GM21717 (cell line): ENCODE results near the gene PHF5A.

ENCODE experiments used
- ATAC-seq: cut with Tn5 transposase; IDR thresholded peaks from one replicate; pipeline ENCODE4 v1.9.1; 2021; ENCODE audit warnings: mild to moderate bottlenecking, moderate library complexity; ENCODE audit not compliant: unreplicated experiment

PHF5A gene

GRCh38 chr22:41468381-41469217 lies at the start of gene PHF5A, which contains the start of gene ACO2:
PHF5A (minus strand) TSS chr22:41468692; CDS start chr22:41468653, 39 bp downstream.
ACO2 (plus strand) TSS chr22:41469117; CDS start chr22:41469147, 30 bp downstream.
- ATAC-seq: peak; percentile 76

GRCh38 chr22:41518048-41518347 lies 49.5 kb upstream of the PHF5A start:
- ATAC-seq: no peak

DNA sequence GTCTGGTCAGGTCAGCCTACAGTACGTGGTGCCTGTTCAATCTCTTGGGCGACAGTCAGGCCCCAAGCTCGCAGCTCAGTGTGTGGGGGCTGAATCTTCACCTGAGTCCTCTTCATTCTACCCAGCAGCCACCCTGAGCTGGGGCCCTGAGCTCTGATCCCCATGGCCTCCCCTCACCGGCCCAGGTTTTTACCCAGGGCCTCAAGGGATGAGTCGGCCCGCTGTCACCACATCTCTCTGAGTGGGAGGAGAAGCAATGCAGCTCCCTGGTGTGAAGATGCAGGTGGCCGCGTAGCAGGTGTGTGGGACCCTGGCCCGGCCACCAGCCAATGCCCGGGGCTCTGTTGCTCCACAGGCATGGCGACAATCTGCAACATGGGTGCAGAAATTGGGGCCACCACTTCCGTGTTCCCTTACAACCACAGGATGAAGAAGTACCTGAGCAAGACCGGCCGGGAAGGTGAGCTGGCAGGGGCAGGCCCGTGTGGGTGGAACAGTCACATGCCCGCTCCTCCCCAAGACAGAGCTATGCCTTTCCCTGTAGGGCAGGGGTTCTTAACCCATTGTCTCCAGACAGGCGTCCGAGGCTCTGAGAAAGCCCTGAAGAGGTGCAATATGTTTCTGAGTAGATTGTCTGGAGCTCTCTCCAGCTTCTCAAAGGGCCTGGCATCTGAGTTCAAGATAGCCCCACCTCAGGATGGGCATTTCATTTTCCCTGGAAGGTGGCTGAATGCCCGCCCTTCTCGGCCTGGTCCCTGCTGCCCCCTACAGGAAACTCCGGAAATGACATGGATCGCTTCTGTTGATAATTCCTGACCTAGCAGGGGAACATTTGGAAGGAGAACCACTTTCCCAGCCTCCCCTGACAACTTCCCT lies 48.9 kb upstream of the PHF5A start:
- ATAC-seq: no peak

- no peak for ATAC-seq
These were observed 48.0 kb upstream of the PHF5A start for GRCh38 chr22:41516462-41516861.

DNA sequence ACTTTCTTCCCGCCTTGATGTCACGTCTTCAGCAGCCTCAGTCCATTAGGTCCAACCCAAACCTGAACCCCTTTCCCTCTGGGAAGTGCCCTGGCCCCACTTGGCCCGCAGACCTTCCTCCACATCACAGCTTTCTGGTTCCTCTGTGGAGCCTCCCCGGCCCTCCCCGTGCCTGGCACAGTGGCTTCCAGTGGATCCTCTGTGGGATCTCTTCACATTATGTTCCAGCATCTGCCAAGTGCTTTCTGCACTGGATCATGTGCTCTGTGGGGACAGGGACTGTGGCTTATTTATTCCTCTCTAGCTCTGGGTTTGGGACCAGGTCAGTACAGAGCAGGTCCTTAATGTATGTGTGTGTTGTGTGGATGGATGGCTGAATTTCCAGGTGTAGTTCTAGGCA lies 44.9 kb upstream of the PHF5A start:
- no peak for ATAC-seq

DNA sequence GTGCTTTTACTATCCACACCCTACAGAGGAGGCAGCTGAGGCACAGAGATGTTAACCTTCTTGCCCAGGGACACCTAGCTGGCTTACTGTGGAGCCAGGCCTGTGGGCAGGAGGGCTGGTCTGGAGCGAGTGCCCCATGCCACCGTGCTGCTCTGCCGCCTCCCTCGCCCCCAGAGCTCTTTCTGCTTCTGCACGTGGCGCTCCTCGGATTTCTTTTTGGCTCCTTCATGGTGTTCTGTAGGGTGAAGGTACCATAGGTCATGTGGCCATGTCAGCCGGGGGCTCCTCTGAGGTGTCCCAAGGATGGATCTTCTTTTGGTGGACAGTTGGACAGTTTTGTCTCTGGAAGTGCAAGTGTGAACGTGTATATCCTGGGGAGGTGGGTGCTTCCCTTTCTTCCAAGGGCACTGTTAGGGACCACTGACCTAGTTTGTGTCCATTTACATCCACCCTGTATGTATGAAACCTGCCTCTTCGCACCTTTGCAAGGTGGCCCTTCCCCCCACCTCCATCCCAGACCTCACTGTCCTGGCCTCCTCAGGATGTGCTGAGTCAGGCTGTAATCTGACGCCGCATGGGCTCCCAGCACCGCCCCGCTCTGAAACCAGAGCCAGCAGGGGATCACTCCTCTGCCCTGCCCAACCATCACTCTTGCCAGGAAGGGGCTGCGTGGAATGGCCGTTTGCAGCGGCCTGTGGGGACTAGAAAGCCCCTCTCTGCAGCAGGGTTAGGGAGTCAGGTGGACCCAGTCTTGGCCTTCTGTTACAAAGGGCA lies 44.1 kb upstream of the PHF5A start:
- ATAC-seq: no peak

- no peak for ATAC-seq
These were observed 43.1 kb upstream of the PHF5A start for GRCh38 chr22:41511521-41511968.

- ATAC-seq: no peak
These were observed 40.3 kb upstream of the PHF5A start for GRCh38 chr22:41508770-41509170.

GRCh38 chr22:41507330-41508063 lies 39.0 kb upstream of the PHF5A start:
- ATAC-seq: no peak

GRCh38 chr22:41505511-41506220 lies 37.2 kb upstream of the PHF5A start:
- no peak for ATAC-seq

DNA sequence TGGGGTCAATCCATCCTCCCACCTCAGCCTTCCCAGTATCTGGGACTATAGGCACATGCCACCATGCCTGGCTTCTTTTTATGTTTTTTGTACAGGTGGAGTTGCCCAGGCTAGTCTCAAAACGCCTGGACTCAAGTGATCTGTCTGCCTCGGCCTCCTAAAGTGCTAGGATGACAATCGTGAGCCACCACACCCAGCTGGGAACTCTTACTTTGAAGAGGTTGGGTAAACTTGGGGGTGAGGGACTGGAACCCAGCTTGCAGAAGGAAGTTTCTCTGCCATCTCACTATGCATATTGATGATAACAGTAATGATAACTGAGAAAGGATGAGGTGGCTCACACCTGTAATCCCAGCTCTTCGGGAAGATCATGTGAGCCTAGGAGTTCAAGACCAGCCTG lies 36.3 kb upstream of the PHF5A start:
- no peak for ATAC-seq

- no peak for ATAC-seq
These were observed 35.9 kb upstream of the PHF5A start for GRCh38 chr22:41504397-41504796.

- no peak for ATAC-seq
These were observed 32.7 kb upstream of the PHF5A start for GRCh38 chr22:41501209-41501608.

DNA sequence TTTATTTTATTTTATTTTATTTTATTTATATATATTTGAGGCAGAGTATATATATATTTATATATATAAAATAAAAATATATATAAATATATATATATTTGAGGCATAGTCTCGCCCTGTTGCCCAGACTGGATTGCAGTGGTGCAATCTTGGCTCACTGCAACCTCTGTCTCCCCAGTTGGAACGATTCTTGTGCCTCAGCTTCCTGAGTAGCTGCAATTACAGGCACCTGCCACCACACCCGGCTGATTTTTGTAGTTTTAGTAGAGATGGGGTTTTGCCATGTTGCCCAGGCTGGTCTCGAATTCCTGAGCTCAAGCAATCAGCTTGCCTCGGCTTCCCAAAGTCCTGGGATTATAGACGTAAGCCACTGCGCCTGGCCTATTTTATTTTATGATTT lies 31.8 kb upstream of the PHF5A start:
- ATAC-seq: no peak

- ATAC-seq: no peak
These were observed 31.3 kb upstream of the PHF5A start for GRCh38 chr22:41499624-41500280.

- no peak for ATAC-seq
These were observed 29.9 kb upstream of the PHF5A start for GRCh38 chr22:41498303-41498835.

GRCh38 chr22:41491374-41492100 lies 23.0 kb upstream of the PHF5A start:
- ATAC-seq: no peak

- ATAC-seq: no peak
These were observed 20.3 kb upstream of the PHF5A start for GRCh38 chr22:41488596-41489385.
